AG09319 (cell line): ENCODE data around the gene MCTP2.
"Not testable (repeated sequence)": the region's sequence is repeated elsewhere in the genome, so short reads cannot be mapped to it uniquely, and the experiment has no call there.

ENCODE experiments used
- DNase-seq: peaks from one replicate; pipeline ENCODE4 v3.0.0-alpha.2; 2010; ENCODE audit warnings: low read depth; ENCODE audit errors: extremely low read depth
- CTCF ChIP-seq: IDR thresholded peaks from 2 replicates; pipeline ENCODE4 v1.5.1; 2011; ENCODE audit warnings: low read depth, mild to moderate bottlenecking, inconsistent platforms, low read length, moderate library complexity

MCTP2 gene

GRCh38 chr15:94235646-94236045, 4.3 kb downstream of the MCTP2 start:
- TF ChIP-seq CTCF = no peak
- DNase-seq = no peak

DNA sequence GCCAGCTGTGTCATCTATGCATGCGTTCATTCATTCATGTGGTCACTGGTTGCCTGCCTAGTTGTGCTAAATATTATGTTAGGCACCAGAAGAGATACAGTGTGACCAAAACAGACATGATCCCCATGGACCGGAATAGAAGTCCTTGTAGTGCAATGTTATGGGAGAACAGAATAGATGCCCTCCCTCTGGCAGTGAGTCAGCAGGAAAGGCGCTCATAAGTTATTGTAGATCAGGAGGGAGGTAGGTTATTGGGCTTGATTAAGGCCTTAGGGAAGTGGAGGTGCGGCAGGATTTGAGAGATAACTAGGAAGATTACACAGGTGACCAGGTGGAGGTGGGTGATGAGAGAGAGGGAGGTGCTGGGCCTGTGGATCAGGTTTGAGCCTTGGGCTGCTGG, 5.2 kb downstream of the MCTP2 start:
- no peak for DNase-seq
- no peak for TF ChIP-seq CTCF

- TF ChIP-seq CTCF = no peak
- no peak for DNase-seq
Observed at GRCh38 chr15:94237903-94238302, 6.5 kb downstream of the MCTP2 start.

GRCh38 chr15:94238539-94239118, 7.3 kb downstream of the MCTP2 start:
- no peak for TF ChIP-seq CTCF
- DNase-seq = no peak

GRCh38 chr15:94239474-94239873, 8.1 kb downstream of the MCTP2 start:
- no peak for DNase-seq
- no peak for TF ChIP-seq CTCF

GRCh38 chr15:94240480-94240879, 9.1 kb downstream of the MCTP2 start:
- no peak for TF ChIP-seq CTCF
- DNase-seq = no peak

DNA sequence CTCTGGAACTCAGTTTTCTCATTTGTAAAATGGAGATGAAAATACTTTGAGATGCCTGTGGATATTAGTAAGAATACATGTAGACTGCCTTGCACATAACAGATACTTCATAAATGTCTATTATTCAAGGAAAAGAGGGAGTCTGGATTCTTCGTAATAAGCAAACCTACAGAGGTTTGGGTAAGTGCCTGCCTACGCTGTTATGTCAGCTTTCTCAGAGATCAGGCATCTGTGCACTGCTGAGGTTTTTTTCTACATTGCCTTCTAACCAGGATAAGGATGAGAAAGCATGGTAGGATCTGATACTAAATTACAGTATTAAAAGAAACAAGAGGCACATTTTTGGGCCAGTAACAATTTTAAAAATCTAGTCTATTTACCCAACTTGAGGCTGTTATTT, 10.9 kb downstream of the MCTP2 start:
- TF ChIP-seq CTCF = no peak

GRCh38 chr15:94243003-94243402, 11.6 kb downstream of the MCTP2 start:
- not testable (repeated sequence) for DNase-seq

More for the DNA sequence above, 10.9 kb downstream of the MCTP2 start:
- no peak for DNase-seq
